Measurements from ENCODE around the gene KCNH5.

GRCh38 chr14:62663456-62663821 lies 381.8 kb downstream of the KCNH5 start:
- TF ChIP-seq, protein P1, sequence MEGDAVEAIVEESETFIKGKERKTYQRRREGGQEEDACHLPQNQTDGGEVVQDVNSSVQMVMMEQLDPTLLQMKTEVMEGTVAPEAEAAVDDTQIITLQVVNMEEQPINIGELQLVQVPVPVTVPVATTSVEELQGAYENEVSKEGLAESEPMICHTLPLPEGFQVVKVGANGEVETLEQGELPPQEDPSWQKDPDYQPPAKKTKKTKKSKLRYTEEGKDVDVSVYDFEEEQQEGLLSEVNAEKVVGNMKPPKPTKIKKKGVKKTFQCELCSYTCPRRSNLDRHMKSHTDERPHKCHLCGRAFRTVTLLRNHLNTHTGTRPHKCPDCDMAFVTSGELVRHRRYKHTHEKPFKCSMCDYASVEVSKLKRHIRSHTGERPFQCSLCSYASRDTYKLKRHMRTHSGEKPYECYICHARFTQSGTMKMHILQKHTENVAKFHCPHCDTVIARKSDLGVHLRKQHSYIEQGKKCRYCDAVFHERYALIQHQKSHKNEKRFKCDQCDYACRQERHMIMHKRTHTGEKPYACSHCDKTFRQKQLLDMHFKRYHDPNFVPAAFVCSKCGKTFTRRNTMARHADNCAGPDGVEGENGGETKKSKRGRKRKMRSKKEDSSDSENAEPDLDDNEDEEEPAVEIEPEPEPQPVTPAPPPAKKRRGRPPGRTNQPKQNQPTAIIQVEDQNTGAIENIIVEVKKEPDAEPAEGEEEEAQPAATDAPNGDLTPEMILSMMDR (IDR thresholded peaks at IDR 0.05; ENCODE audit: insufficient read depth, low read length, poor library complexity, severe bottlenecking) = no peak
- no peak for TF ChIP-seq EZH2phosphoT487 (conservative IDR thresholded peaks at IDR 0.05; ENCODE audit: low read length)
